ENCODE results near the gene LCP2. TPM values are rescaled to one million over a fixed set of nuclear protein-coding genes. Genes with fewer than 3 reads are reported as not detected.

The LCP2 gene
- total RNA-seq, 1 donor from 2014 or later = not detected

GRCh38 chr5:170288551-170288950 lies 9.0 kb downstream of the LCP2 start:
- H4K20me1 ChIP-seq (ENCODE audit: low read depth) = no peaks in the 10 kb centered on the region
- H3K79me2 ChIP-seq (ENCODE audit: low read depth) = no peaks in the 10 kb centered on the region
- Mint-ChIP-seq H3K4me1 (no peaks in the 10 kb centered on the region), H3K4me3 (no peak overlapping the region), H3K27ac (no peak overlapping the region), H3K36me3 (no peaks in the 10 kb centered on the region), H3K9me3 (peaks cover 31% of the 10 kb centered on the region), H3K27me3 (ENCODE audit: insufficient read depth, low read depth) (peaks cover 7% of the 10 kb centered on the region)
- TF ChIP-seq CTCF (IDR thresholded peaks at IDR 0.05) (no peak), EZH2 (IDR thresholded peaks at IDR 0.05) (no peak)
- H3K27me3 ChIP-seq = no peaks in the 10 kb centered on the region
- H3K4me3 ChIP-seq = no peak overlapping the region
- no peak overlapping the region for H3K27ac ChIP-seq
- H3K4me1 ChIP-seq = no peaks in the 10 kb centered on the region
- no peak overlapping the region for H2AFZ ChIP-seq (replicated peaks)
- DNase-seq (ENCODE audit: low spot score) = no peak
- H3F3A ChIP-seq (ENCODE audit: low read depth) = no peaks in the 10 kb centered on the region
- H3K9ac ChIP-seq = no peak overlapping the region
- no peaks in the 10 kb centered on the region for H3K36me3 ChIP-seq
- H3K4me2 ChIP-seq = no peak overlapping the region
- peaks cover 6% of the 10 kb centered on the region for H3K9me3 ChIP-seq (ENCODE audit: low read depth)

DNA sequence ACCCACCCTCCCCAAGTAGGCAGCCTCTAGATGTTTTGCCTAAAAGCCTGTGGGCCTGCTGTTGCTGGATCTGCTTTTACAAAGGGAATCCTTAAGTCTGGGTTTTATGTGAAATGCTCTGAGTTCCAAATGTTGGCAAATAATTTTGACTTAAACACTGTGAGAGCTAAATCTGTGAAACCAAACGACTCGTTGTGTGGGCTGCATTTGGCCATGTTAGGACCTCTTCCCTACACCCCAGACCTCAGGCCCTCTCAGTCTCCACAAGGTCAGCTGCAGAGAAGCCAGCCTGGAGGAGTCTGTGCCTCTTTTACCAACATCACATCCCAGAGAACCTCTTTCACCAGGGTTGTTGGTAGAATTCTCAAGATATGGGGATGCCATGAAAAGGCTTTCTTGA lies 9.4 kb downstream of the LCP2 start:
- H3K27ac ChIP-seq = no peak overlapping the region
- H3K27me3 Mint-ChIP-seq (ENCODE audit: insufficient read depth, low read depth) = peaks cover 9% of the 10 kb centered on the region
- no peak overlapping the region for H3K27ac Mint-ChIP-seq

DNA sequence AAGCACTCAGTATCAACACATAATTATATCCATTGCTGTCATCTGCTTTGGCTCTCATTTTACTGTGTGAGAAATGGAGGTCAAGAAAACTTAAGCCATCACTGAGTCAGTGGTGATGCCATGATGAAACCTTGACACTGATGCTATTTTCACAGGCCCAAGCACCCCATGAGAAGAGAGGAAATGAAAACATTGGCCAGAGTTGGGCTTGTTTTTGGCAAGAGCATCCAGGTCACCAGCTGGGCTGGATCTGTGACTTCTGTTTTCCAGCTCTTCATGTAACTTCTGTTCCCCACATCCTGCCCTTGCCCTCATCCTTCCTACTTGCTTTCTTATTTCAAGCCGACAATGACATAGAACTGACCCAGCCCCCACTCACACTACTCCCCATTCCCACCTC lies 10.0 kb downstream of the LCP2 start:
- no peaks in the 10 kb centered on the region for H3F3A ChIP-seq (ENCODE audit: low read depth)
- H3K4me2 ChIP-seq = no peak overlapping the region
- H3K4me1 ChIP-seq = no peaks in the 10 kb centered on the region
- no peak overlapping the region for H3K9ac ChIP-seq
- H3K9me3 ChIP-seq (ENCODE audit: low read depth) = peaks cover 6% of the 10 kb centered on the region
- Mint-ChIP-seq H3K36me3 (no peaks in the 10 kb centered on the region), H3K27me3 (ENCODE audit: insufficient read depth, low read depth) (peaks cover 9% of the 10 kb centered on the region), H3K4me3 (no peak overlapping the region), H3K27ac (no peak overlapping the region), H3K4me1 (no peaks in the 10 kb centered on the region), H3K9me3 (peaks cover 29% of the 10 kb centered on the region)
- H3K27ac ChIP-seq = no peak overlapping the region
- no peak overlapping the region for H2AFZ ChIP-seq (replicated peaks)
- H4K20me1 ChIP-seq (ENCODE audit: low read depth) = no peaks in the 10 kb centered on the region
- no peak for TF ChIP-seq EZH2 (IDR thresholded peaks at IDR 0.05)
- no peak for TF ChIP-seq EZH2phosphoT487 (IDR thresholded peaks at IDR 0.05)
- TF ChIP-seq CTCF (IDR thresholded peaks at IDR 0.05) = no peak
- no peaks in the 10 kb centered on the region for H3K79me2 ChIP-seq (ENCODE audit: low read depth)
- DNase-seq (ENCODE audit: low spot score) = no peak
- no peaks in the 10 kb centered on the region for H3K36me3 ChIP-seq
- no peaks in the 10 kb centered on the region for H3K27me3 ChIP-seq
- H3K4me3 ChIP-seq = no peak overlapping the region

More for the DNA sequence above, 9.4 kb downstream of the LCP2 start:
- no peaks in the 10 kb centered on the region for H3K36me3 Mint-ChIP-seq
- no peaks in the 10 kb centered on the region for H4K20me1 ChIP-seq (ENCODE audit: low read depth)
- no peak overlapping the region for H3K4me3 Mint-ChIP-seq
- H3K4me1 Mint-ChIP-seq = no peaks in the 10 kb centered on the region
- no peaks in the 10 kb centered on the region for H3K4me1 ChIP-seq
- no peak for DNase-seq (ENCODE audit: low spot score)
- no peak overlapping the region for H3K4me2 ChIP-seq
- H3F3A ChIP-seq (ENCODE audit: low read depth) = no peaks in the 10 kb centered on the region
- no peaks in the 10 kb centered on the region for H3K27me3 ChIP-seq
- H3K9ac ChIP-seq = no peak overlapping the region
- peaks cover 29% of the 10 kb centered on the region for H3K9me3 Mint-ChIP-seq
- no peak overlapping the region for H2AFZ ChIP-seq (replicated peaks)
- no peak overlapping the region for H3K4me3 ChIP-seq
- no peaks in the 10 kb centered on the region for H3K36me3 ChIP-seq
- no peaks in the 10 kb centered on the region for H3K79me2 ChIP-seq (ENCODE audit: low read depth)
- H3K9me3 ChIP-seq (ENCODE audit: low read depth) = peaks cover 6% of the 10 kb centered on the region
- no peak for TF ChIP-seq CTCF (IDR thresholded peaks at IDR 0.05)
- TF ChIP-seq EZH2 (IDR thresholded peaks at IDR 0.05) = no peak
- TF ChIP-seq EZH2phosphoT487 (IDR thresholded peaks at IDR 0.05) = no peak
